GM19468 (cell line): ENCODE data around the gene NRBP1.
A peak's percentile ranks its signal among the peaks of the same experiment; 100 is the strongest.
"Not testable (repeated sequence)": the region's sequence is repeated elsewhere in the genome, so short reads cannot be mapped to it uniquely, and the experiment has no call there.

Experiments used
- ATAC-seq: cut with Tn5 transposase; IDR thresholded peaks from one replicate; pipeline ENCODE4 v1.9.1; 2021; ENCODE audit warnings: mild to moderate bottlenecking, moderate library complexity, moderate number of reproducible peaks; ENCODE audit not compliant: unreplicated experiment; ENCODE audit errors: extremely low read depth

Gene NRBP1

GRCh38 chr2:27420996-27421395, 7.4 kb upstream of the NRBP1 start:
- ATAC-seq = no peak

DNA sequence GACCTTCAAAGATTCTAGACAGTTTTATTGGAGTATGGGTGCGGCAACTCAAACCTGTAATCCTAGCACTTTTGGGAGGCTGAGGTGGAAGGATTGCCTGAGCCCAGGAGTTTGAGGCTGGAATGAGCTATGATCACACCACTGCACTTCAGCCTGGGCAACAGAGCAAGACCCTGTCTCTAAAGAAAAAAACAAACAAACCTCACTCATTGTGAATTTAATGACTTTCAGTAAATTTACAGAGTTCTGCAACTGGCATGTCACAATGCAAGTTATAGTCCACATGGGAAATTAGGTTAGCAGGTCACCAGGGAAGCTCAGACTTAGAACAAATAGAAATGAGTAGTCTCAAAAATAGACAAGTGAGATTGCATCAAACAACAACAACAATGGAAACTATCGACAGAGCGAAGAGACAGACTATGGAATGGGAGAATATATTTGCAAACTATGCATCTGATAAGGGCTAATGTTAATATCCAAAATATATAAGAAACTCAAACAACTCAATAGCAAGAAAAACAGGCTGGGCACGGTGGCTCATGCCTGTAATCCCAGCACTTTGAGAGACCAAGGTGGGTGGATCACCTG, 6.7 kb upstream of the NRBP1 start:
- no peak for ATAC-seq

GRCh38 chr2:27422958-27423357, 5.5 kb upstream of the NRBP1 start:
- ATAC-seq = no peak

GRCh38 chr2:27425039-27425438, 3.4 kb upstream of the NRBP1 start:
- not testable (repeated sequence) for ATAC-seq

GRCh38 chr2:27427863-27428212, 593 bp upstream of the NRBP1 start:
- ATAC-seq = no peak

GRCh38 chr2:27428978-27429541, 629 bp downstream of the NRBP1 start:
- ATAC-seq = peak; percentile 35

DNA sequence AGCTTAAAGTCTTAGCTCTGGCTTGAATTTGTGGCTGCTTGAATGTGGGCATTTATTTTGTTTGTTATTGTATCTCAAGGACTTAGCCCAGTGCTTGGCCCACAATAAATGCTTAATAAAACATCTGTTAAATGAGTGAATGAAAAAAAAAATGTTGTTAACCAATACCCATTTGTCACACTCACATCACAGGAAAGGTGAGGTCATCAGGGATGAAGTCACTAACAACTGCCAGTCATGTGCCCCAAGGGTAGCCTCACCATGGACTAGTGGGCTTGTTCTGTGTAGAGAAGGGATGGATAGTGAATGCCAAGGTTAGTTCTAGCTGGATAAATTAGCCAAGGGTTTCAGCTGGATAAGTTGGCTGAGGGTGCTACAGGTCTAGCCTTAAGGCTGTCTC, 3.0 kb downstream of the NRBP1 start:
- ATAC-seq = no peak

- ATAC-seq = no peak
Measured at GRCh38 chr2:27435628-27436027, 7.2 kb downstream of the NRBP1 start.

DNA sequence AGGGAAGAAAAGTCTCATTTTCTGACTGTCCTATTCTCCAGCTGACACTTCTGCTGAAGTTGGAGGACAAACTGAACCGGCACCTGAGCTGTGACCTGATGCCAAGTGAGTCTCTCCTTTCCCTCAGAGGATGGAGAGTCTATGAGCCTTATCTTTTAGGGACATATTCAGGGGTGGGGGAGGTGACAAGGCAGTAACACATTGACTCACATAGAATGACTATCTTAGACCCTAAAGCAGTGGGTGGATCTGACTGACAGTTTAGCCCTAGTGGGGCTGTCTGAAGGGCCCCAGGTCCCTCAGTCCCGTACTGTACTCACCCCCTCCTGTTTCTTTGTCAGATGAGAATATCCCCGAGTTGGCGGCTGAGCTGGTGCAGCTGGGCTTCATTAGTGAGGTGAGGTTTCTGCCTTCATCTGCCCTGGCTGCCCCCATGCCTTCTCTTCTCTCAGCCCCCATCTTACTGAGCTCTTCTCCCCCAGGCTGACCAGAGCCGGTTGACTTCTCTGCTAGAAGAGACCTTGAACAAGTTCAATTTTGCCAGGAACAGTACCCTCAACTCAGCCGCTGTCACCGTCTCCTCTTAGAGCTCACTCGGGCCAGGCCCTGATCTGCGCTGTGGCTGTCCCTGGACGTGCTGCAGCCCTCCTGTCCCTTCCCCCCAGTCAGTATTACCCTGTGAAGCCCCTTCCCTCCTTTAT, 12.9 kb downstream of the NRBP1 start:
- ATAC-seq = no peak

DNA sequence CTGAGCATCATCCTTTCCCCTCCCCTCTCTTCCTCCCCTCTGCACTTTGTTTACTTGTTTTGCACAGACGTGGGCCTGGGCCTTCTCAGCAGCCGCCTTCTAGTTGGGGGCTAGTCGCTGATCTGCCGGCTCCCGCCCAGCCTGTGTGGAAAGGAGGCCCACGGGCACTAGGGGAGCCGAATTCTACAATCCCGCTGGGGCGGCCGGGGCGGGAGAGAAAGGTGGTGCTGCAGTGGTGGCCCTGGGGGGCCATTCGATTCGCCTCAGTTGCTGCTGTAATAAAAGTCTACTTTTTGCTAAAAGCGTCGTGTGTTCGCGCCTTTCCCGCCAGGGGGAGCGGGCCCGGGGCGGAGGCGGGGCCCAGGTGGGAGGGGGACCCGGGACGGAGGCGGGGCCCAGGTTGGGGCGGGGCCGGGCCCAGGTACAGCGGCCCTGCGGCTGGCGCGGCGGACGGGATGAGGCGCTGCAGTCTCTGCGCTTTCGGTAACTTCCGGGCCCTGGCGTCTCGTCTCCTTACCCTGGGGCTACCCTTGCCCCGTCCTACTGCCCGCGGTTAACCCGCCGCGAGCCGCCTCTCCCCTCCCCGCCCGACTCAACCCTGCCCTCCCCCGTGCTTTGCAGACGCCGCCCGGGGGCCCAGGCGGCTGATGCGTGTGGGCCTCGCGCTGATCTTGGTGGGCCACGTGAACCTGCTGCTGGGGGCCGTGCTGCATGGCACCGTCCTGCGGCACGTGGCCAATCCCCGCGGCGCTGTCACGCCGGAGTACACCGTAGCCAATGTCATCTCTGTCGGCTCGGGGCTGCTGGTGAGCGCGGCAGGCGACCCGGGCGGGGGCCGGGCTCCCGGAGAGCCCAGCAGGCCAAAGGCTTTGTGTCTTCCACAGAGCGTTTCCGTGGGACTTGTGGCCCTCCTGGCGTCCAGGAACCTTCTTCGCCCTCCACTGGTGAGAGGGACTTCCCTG, 13.8 kb downstream of the NRBP1 start, which contains the start of gene KRTCAP3:
KRTCAP3 (plus strand) TSS at position 424 of the 962 bp plus-strand sequence; CDS start at position 456, 32 bp downstream.
- ATAC-seq = no peak

DNA sequence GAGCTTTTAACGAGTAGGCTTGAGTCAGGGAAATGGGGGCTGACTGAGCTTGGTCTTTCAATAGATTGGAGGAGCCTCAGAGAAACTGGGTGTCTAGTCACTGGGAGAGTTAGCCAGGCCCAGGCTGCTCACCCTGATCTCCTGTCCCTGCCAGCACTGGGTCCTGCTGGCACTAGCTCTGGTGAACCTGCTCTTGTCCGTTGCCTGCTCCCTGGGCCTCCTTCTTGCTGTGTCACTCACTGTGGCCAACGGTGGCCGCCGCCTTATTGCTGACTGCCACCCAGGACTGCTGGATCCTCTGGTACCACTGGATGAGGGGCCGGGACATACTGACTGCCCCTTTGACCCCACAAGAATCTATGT, 14.5 kb downstream of the NRBP1 start:
- no peak for ATAC-seq

DNA sequence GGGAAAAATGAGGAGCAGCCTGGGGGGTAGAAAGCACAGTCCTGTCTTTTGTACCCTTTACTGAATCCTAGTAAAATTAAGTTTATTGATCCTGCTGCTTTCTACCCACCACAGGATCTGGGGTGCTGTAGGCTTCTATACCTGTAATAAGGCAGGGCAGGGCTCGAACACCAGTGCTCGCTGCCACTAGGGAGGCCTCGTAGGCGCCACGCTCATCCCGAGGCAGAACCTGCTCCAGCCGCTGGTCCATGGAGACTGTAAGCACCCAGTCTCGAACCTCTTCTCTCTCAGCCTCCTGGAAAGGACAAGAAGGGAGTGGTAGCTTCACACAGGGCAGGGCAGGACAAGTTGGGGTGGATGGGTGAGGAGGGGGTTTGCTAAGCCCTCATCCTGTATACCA, 16.7 kb downstream of the NRBP1 start:
- no peak for ATAC-seq

GRCh38 chr2:27445615-27446014, 17.2 kb downstream of the NRBP1 start:
- ATAC-seq = no peak

GRCh38 chr2:27446057-27446456, 17.6 kb downstream of the NRBP1 start:
- ATAC-seq = no peak

DNA sequence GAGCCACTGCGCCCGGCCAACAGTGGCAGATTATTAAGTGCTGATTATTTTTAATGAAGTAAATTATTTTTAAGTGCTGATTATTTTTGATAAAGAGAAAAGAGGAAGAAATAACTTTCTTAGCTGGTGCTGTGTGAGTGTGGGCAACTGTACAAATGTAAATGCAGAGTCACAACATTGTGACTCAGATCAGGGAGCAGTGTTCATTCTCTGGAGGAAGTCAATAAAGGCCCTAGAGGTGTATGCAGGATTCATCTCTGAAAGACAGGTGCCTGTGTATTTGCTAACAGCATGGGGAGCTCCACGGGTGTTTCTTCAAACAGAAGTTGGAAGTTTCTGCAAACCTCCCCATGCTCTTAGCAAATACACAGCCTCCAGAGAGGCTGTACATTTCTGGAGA, 19.9 kb downstream of the NRBP1 start:
- no peak for ATAC-seq

GRCh38 chr2:27451095-27451494, 22.7 kb downstream of the NRBP1 start:
- no peak for ATAC-seq

GRCh38 chr2:27453968-27454367, 25.5 kb downstream of the NRBP1 start:
- no peak for ATAC-seq

DNA sequence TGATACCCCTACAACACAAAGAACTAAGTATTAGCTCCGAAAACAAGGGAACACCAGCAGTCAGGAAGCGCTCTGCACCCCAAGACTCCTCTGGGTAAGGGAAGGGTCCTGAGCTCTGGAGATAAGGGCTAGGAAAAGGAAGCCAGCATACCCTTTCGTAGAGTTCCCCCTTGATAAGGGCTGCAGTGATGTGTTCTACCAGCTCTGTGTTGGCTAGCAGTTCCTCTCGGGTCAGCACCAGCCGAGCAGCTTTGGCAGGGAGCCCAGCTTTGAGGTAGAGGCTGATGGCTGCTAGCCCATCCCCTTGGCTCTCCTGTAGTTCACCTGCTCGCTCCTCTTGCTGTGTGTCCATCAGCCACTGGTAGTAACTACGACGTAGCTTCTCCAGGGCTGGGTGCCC, 32.7 kb downstream of the NRBP1 start:
- no peak for ATAC-seq

DNA sequence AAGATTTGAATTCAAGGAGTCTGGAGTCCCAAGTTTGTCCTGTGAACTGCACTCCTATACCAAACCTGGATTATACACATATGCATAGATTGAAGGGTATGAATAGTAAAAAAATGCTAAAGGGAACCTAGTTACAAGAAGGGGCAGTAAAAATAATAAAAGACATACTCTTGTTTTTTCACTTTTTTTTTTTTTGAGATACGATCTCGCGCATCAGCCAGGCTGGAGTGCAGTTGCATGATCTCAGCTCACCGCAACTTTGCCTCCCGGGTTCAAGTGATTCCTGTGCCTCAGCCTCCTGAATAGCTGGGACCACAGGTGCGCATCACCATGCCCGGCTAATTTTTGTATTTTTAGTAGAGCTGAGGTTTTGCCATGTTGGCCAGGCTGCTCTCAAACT, 36.0 kb downstream of the NRBP1 start:
- no peak for ATAC-seq

DNA sequence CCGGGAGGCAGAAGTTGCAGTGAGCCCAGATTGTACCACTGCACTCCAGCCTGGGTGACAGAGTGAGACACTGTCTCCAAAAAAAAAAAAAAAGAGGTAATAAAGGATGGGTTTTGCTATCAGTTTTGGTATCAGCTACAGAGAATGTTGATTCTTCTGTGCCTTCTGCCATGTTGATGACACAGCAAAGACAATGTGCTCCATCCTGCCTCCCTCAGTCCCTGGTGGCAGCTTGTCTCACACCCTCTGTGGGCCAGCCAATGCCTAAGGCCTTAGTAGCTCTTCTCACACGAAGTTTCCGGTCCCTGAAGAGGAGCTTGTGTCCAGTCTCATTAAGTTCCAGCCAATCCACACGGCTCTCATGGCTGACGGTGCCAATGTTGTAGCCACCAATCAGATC, 43.5 kb downstream of the NRBP1 start:
- no peak for ATAC-seq

GRCh38 chr2:27485496-27485895, 57.1 kb downstream of the NRBP1 start:
- no peak for ATAC-seq
